A673 (cell line): ENCODE data around the gene TP53. TPM values are rescaled to one million over a fixed set of nuclear protein-coding genes. Genes with fewer than 3 reads are reported as not detected.

Experiments used
- Bru-seq: library from RNA; stranded (reverse); fragments of 400-500 nt; gene quantifications from one replicate; lab custom pipeline; 2021; lab: Mats Ljungman, UMichigan
- BruChase-seq, 2 experiments: library from RNA; stranded (reverse); fragments of 400-500 nt; gene quantifications; one replicate each; lab custom pipeline; 2021; lab: Mats Ljungman, UMichigan
- BruUV-seq: library from RNA; stranded (reverse); fragments of 400-500 nt; replicated peaks from 2 replicates; lab custom pipeline; 2021; lab: Mats Ljungman, UMichigan
- CTCF ChIA-PET: fragments of 300-600 bp; sonication (Branson Sonifier 250); formaldehyde crosslinking; loops from one replicate; lab custom pipeline; 2022; ENCODE audit warnings: antibody characterized with exemption; lab: Charles Lee
- POLR2A ChIA-PET: fragments of 300-600 bp; sonication (Branson Sonifier 250); formaldehyde crosslinking; loops from one replicate; lab custom pipeline; 2022; ENCODE audit warnings: antibody characterized with exemption; ENCODE audit not compliant: low non-redundant PET; lab: Charles Lee
- DNase-seq: peaks from one replicate; pipeline ENCODE4 v3.0.0-alpha.2; 2015; ENCODE audit warnings: low spot score
- H3K27ac ChIP-seq: fragments of 200-600 bp; sonication (generic); 2 replicates; pipeline ENCODE4 v1.5.1; 2016; ENCODE audit warnings: mixed run types, low read depth, mild to moderate bottlenecking, mixed read lengths, antibody characterized with exemption, low read length; ENCODE audit not compliant: poor library complexity, severe bottlenecking
- H3K27me3 ChIP-seq: fragments of 200-600 bp; sonication (generic); replicated peaks from 2 replicates; pipeline ENCODE4 v1.6.1; 2017; ENCODE audit warnings: mixed run types, low read depth, mild to moderate bottlenecking, mixed read lengths, antibody characterized with exemption, low read length; ENCODE audit not compliant: insufficient read depth, poor library complexity
- H3K36me3 ChIP-seq: fragments of 200-600 bp; sonication (generic); 2 replicates; pipeline ENCODE4 v1.6.1; 2016; ENCODE audit warnings: mixed run types, mild to moderate bottlenecking, mixed read lengths, antibody characterized with exemption, low read length; ENCODE audit not compliant: insufficient read depth, poor library complexity, severe bottlenecking
- H3K4me1 ChIP-seq: fragments of 200-600 bp; sonication (generic); 2 replicates; pipeline ENCODE4 v1.6.1; 2017; ENCODE audit warnings: mixed run types, mild to moderate bottlenecking, mixed read lengths, antibody characterized with exemption, low read length; ENCODE audit not compliant: insufficient read depth, poor library complexity, severe bottlenecking
- H3K4me3 ChIP-seq: fragments of 200-600 bp; sonication (generic); 2 replicates; pipeline ENCODE4 v1.5.1; 2016; ENCODE audit warnings: low read depth, mixed run types, mild to moderate bottlenecking, mixed read lengths, low read length; ENCODE audit not compliant: poor library complexity, severe bottlenecking
- H3K9me3 ChIP-seq: fragments of 200-600 bp; sonication (generic); 2 replicates; pipeline ENCODE4 v1.6.1; 2016; ENCODE audit warnings: mixed run types, low read depth, mild to moderate bottlenecking, mixed read lengths, antibody characterized with exemption, low read length; ENCODE audit not compliant: poor library complexity, severe bottlenecking
- EZH2 ChIP-seq: fragments of 200-600 bp; sonication (generic); IDR thresholded peaks from 2 replicates; pipeline ENCODE4 v1.6.1; 2017; ENCODE audit warnings: borderline replicate concordance, low read depth, mild to moderate bottlenecking, mixed read lengths, antibody characterized with exemption, low read length; ENCODE audit not compliant: poor library complexity, severe bottlenecking
- intact Hi-C: fragments of 100-400 bp; cut with micrococcal nuclease; formaldehyde crosslinking; loops from one replicate; pipeline ENCODE4 v1.10.0; 2022; ENCODE audit not compliant: unreplicated experiment
- long read RNA-seq: library from polyadenylated mRNA; stranded (forward); transcript quantifications from one replicate; pipeline ENCODE4 v2.0.0, GENCODE V29; 2022
- total RNA-seq: library from RNA; stranded (reverse); gene quantifications from 2 replicates; pipeline ENCODE4 v1.2.3, GENCODE V29; 2021
- TF ChIP-seq, protein P1 (sequence below): fragments of 300-800, 200-600 bp; sonication (generic); conservative IDR thresholded peaks from 2 replicates; pipeline ENCODE4 v1.5.1; 2017; ENCODE audit warnings: low read depth, mild to moderate bottlenecking, antibody characterized with exemption, low read length, moderate library complexity, mixed read lengths

The TP53 gene
- total RNA-seq (32.2 and 34.8 TPM in 2 replicates), Bru-seq, nascent RNA (percentile 84 among the genes with signal in this experiment), BruChase-seq, experiment 1, labeled RNA remaining after a 2-hour chase (percentile 76 among the genes with signal in this experiment), BruChase-seq, experiment 2, labeled RNA remaining after a 6-hour chase (percentile 81 among the genes with signal in this experiment)
- long read RNA-seq, transcript TP53-227 (11 exons, 2,579 nt), result major isoform, 6 of 13 reads
- long read RNA-seq, partial matches to known transcripts, result 0 of 13 reads
- long read RNA-seq, other reads (novel, unspliced or antisense), result 4 of 13 reads

DNA sequence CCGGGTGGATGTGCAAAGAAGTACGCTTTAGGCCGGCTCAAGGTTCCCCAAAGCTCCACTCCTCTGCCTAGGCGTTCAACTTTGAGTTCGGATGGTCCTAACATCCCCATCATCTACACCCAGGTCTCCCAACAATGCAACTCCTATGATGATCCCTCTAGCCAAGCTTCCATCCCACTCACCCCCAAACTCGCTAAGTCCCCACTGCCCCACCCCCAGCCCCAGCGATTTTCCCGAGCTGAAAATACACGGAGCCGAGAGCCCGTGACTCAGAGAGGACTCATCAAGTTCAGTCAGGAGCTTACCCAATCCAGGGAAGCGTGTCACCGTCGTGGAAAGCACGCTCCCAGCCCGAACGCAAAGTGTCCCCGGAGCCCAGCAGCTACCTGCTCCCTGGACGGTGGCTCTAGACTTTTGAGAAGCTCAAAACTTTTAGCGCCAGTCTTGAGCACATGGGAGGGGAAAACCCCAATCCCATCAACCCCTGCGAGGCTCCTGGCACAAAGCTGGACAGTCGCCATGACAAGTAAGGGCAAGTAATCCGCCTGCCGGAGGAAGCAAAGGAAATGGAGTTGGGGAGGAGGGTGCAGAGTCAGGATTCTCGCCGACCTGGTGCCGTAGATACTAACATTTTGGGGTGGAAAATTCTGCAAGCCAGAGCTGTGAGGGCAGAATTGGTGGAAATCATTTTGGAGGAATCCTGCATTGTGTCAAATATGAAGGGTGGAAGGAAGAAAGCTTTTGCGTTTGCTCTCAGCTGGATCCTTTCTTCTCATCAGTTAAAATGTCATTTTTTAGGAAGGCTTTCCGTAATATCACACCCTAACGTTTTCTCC, at the start of gene TP53:
Gene TP53 (minus strand): TSS at position 419 of the 836 bp plus-strand sequence. CDS start 10,896 bp downstream, outside the sequence.
- Histone ChIP-seq H3K4me3 (peak within 1 kb of the TSS; percentile 91), H3K36me3 (no peaks in the 10 kb centered on the region), H3K27me3 (no peaks in the 10 kb centered on the region), H3K27ac (peak within 1 kb of the TSS; percentile 99), H3K4me1 (peaks cover 20% of the 10 kb centered on the region), H3K9me3 (no peaks in the 10 kb centered on the region)
- ChIA-PET CTCF (interaction anchor here (0.6 to 2.5 kb wide), 12 partner anchors 16 to 656 kb away, joined by 3 to 18 read pairs (median 4); partner anchors contain the start of genes FXR2, MPDU1 and SENP3), POLR2A (interaction anchor here (0.5 to 1.4 kb wide), 7 partner anchors 16 to 445 kb away, joined by 3 to 12 read pairs (median 3); partner anchors contain the start of genes GABARAP, MPDU1 and SOX15)
- intact Hi-C loops, result loop anchor here (5.0 to 10.0 kb wide), 4 partner anchors 60 to 642 kb away; partner anchors contain the start of genes FGF11, MPDU1, SAT2 and SLC16A11
- no TSS peak for BruUV-seq
- DNase-seq, result peak; percentile 97
- no peak for TF ChIP-seq EZH2
- TF ChIP-seq, protein P1, sequence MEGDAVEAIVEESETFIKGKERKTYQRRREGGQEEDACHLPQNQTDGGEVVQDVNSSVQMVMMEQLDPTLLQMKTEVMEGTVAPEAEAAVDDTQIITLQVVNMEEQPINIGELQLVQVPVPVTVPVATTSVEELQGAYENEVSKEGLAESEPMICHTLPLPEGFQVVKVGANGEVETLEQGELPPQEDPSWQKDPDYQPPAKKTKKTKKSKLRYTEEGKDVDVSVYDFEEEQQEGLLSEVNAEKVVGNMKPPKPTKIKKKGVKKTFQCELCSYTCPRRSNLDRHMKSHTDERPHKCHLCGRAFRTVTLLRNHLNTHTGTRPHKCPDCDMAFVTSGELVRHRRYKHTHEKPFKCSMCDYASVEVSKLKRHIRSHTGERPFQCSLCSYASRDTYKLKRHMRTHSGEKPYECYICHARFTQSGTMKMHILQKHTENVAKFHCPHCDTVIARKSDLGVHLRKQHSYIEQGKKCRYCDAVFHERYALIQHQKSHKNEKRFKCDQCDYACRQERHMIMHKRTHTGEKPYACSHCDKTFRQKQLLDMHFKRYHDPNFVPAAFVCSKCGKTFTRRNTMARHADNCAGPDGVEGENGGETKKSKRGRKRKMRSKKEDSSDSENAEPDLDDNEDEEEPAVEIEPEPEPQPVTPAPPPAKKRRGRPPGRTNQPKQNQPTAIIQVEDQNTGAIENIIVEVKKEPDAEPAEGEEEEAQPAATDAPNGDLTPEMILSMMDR, result no peak

DNA sequence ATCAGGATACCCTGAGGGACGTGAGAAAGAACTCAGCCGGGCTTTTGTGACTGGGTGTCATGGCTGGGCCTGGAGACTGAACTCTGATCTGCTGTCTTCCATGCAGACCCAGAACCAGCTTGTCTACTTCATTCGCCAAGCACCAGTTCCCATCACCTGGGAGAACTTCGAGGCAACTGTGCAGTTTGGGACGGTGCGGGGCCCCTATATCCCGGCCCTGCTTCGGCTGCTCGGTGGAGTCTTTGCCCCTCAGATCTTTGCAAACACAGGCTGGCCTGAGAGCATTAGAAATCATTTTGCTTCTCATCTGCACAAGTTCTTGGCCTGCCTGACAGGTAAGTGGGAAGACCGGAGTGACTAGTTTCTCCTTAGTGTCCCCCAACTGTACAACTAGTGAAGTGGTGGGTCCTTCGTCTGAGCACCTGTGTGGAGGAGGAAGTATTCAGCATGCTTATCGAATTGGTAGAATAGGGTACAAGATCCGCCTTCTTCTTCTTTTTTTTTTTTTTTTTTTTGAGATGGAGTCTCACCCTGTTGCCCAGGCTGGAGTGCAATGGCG, 45.8 kb upstream of the TP53 start:
- TF ChIP-seq, protein P1, result no peak
- no peak for TF ChIP-seq EZH2
- BruUV-seq, result no TSS peak
- Histone ChIP-seq H3K9me3 (no peaks in the 10 kb centered on the region), H3K36me3 (no peaks in the 10 kb centered on the region), H3K27ac (no peak overlapping the region), H3K4me1 (no peaks in the 10 kb centered on the region), H3K27me3 (no peaks in the 10 kb centered on the region), H3K4me3 (no peak overlapping the region)
- intact Hi-C loops, result no loop called here
- CTCF ChIA-PET, result no interaction called here
- POLR2A ChIA-PET, result interaction anchor here (0.5 kb wide), 1 partner anchor 192 kb away, joined by 3 read pairs; no protein-coding TSS in a partner anchor
- DNase-seq, result no peak

DNA sequence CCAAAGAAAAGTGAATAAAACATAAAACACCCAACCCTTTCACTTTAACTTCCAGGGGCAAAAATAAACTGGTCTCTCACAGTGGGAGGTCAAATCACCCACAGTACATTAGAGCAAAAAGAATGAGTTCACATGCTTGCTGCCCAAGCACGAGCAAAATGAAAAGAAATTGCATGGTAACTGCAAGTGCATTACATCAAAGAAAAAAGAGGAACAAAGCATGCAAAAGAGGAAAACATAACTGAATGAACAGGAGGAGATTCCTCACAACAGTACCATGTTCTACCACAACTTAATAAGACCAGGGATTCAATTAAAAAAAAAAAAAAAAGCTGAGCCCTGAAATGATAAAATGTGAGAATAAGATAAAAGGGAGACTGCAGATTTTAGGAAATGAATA, 42.5 kb upstream of the TP53 start:
- intact Hi-C loops, result no loop called here
- BruUV-seq, result no TSS peak
- H3K27ac ChIP-seq, result no peak overlapping the region
- DNase-seq, result no peak
- TF ChIP-seq, protein P1, result no peak
- no peak for TF ChIP-seq EZH2
- ChIA-PET CTCF (no interaction called here), POLR2A (interaction anchor here (0.5 kb wide), 1 partner anchor 96 kb away, joined by 5 read pairs; no protein-coding TSS in a partner anchor)
- H3K4me3 ChIP-seq, result no peak overlapping the region
- H3K9me3 ChIP-seq, result no peaks in the 10 kb centered on the region
- H3K36me3 ChIP-seq, result no peaks in the 10 kb centered on the region
- H3K4me1 ChIP-seq, result no peaks in the 10 kb centered on the region
- no peaks in the 10 kb centered on the region for H3K27me3 ChIP-seq
